PFSK-1 (cell line): ENCODE measurements around the gene NFIA.

Experiments
- FOXP2 ChIP-seq: optimal IDR thresholded peaks from 2 replicates; pipeline ENCODE3; 2011; ENCODE audit warnings: borderline replicate concordance, control low read depth, inconsistent platforms; ENCODE audit not compliant: insufficient read depth; ENCODE audit errors: extremely low read length, extremely low read depth
- POLR2AphosphoS5 ChIP-seq: IDR thresholded peaks from 2 replicates; pipeline ENCODE4 v1.6.1; 2012; ENCODE audit warnings: low read depth, mild to moderate bottlenecking, control low read depth, low read length, moderate library complexity
- REST ChIP-seq, 2 experiments: IDR thresholded peaks; 2 replicates each; pipeline versions ENCODE4 v1.6.1 to v1.8.0; 2011 to 2012; ENCODE audit warnings: low read depth in 2 of 2, low read length in 2 of 2, control low read depth in 1 of 2, inconsistent platforms in 1 of 2, mild to moderate bottlenecking in 1 of 2, moderate library complexity in 1 of 2; ENCODE audit not compliant: insufficient read depth in 1 of 2
- SIN3A ChIP-seq: IDR thresholded peaks from 2 replicates; pipeline ENCODE4 v1.6.1; 2012; ENCODE audit warnings: mild to moderate bottlenecking, low read length, moderate library complexity, borderline replicate concordance; ENCODE audit not compliant: insufficient read depth
- TAF1 ChIP-seq: IDR thresholded peaks from 2 replicates; pipeline ENCODE4 v1.6.1; 2012; ENCODE audit warnings: low read length, control low read depth, borderline replicate concordance; ENCODE audit not compliant: insufficient read depth

NFIA gene

GRCh38 chr1:61071205-61072130 is 10.9 kb upstream of the NFIA start:
- TF ChIP-seq POLR2AphosphoS5: no peak
- TF ChIP-seq REST (IDR thresholded peaks at IDR 0.05; ENCODE audit: insufficient read depth in 1 of 2, low read depth in 2 of 2, low read length in 2 of 2): no peak
- TF ChIP-seq TAF1: no peak
- no peak for TF ChIP-seq FOXP2
- TF ChIP-seq SIN3A: no peak

GRCh38 chr1:61073871-61074270 is 8.5 kb upstream of the NFIA start:
- TF ChIP-seq REST (IDR thresholded peaks at IDR 0.05; ENCODE audit: insufficient read depth in 1 of 2, low read depth in 2 of 2, low read length in 2 of 2): no peak

- TF ChIP-seq TAF1: peak; percentile 10; the same call in 1 of the 2 replicates
- peak; percentile 73 for TF ChIP-seq POLR2AphosphoS5
- peak; percentile 99 for TF ChIP-seq FOXP2
- peak; percentile 85 for TF ChIP-seq SIN3A
- peak in 1 of 2 experiments; percentile 9; a peak in 1 of 4 replicates for TF ChIP-seq REST (IDR thresholded peaks at IDR 0.05; ENCODE audit: insufficient read depth in 1 of 2, low read depth in 2 of 2, low read length in 2 of 2)
Observed at GRCh38 chr1:61076728-61077675, 5.4 kb upstream of the NFIA start.

GRCh38 chr1:61077676-61078541 is 4.5 kb upstream of the NFIA start:
- TF ChIP-seq SIN3A: peak; percentile 76; the same call in 1 of the 2 replicates
- 0 out of 2 replicates have a peak, but pooled peaks have one; percentile 42 for TF ChIP-seq TAF1
- no peak for TF ChIP-seq REST (IDR thresholded peaks at IDR 0.05; ENCODE audit: insufficient read depth in 1 of 2, low read depth in 2 of 2, low read length in 2 of 2)
